ACHN (cell line): Measurements from ENCODE around the gene HNRNPA3.
"Not testable (repeated sequence)": the region's sequence is repeated elsewhere in the genome, so short reads cannot be mapped to it uniquely, and the experiment has no call there.

Experiments
- DNase-seq: peaks from one replicate; pipeline ENCODE4 v3.0.0-alpha.2; 2015
- in situ Hi-C: cut with HindIII; loops from 2 replicates; pipeline ENCODE4 v1.10.0; 2017; ENCODE audit warnings: low sequenced_read_pairs, low pct_ligation_motif_present, low pct_unique_long_range_greater_than_20kb

HNRNPA3 gene

DNA sequence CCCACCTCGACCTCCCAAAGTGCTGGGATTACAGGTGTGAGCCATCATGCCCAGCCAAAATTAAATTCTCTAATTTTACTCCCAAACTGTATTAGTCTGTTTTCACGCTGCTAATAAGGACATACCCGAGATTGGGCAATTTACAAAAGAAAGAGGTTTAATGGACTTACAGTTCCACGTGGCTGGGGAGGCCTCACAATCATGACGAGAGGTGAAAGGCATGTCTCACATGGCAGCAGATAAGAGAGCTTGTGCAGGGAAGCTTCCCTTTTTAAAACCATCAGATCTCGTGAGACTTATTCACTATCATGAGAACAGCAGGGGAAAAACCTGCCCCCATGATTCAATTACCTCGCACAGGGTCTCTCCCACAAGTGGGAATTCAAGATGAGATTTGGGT, 26.6 kb upstream of the HNRNPA3 start:
- DNase-seq, in situ Hi-C loops: not testable (repeated sequence)

DNA sequence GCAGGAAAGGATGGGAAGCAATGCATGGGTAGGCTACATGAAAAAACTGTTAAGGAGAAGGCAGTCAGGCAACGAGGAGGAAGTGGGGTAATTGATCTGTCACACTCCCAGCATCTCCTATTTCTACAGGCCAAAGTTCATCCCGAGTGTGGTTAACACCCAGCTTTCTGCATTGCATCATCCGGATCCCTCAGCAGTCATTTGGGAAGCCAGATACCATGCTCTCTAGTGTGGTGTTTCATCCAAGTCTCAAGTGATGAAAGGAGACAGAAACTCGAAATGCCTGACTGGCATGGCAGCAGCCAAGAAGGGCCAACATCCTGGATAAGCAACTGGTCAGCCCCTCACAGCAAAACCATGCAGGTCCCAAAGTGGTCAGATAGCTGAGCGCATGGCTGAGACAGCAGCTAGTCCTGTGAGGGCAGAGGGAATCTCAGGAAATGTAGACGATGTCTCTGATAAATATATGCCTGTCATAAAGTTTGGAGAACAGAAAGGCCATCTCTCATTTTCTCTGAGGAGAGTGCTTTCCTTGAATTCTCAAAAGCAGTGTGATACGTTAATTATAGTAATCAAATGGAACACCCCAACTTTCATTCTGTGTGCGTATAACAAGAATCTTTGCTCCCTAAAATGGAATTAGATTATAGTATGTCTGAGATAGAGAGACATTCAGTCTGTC, 24.8 kb upstream of the HNRNPA3 start:
- in situ Hi-C loops, result no loop called here
- no peak for DNase-seq

- no peak for DNase-seq
- in situ Hi-C loops, result no loop called here
Measured at GRCh38 chr2:177188482-177189469, 23.8 kb upstream of the HNRNPA3 start.

DNA sequence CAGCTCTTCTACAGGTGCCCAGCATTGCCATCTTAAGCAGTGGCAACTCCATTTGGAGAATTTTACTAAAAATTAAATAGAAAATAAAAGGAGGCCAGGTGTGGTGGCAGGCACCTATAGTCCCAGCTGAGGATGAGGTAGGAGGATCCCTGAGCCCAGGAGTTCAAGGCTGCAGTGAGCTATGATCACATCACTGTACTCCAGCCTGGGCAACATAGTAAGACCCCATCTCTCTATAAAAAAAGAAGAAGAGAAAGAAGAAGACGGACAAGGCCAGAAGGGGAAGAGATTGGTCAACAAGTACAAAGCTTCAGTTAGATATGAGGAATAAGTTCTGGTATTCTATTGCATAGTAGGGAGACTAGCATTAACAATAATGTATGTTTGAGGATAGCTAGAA, 21.7 kb upstream of the HNRNPA3 start:
- in situ Hi-C loops, result no loop called here
- DNase-seq, result no peak

DNA sequence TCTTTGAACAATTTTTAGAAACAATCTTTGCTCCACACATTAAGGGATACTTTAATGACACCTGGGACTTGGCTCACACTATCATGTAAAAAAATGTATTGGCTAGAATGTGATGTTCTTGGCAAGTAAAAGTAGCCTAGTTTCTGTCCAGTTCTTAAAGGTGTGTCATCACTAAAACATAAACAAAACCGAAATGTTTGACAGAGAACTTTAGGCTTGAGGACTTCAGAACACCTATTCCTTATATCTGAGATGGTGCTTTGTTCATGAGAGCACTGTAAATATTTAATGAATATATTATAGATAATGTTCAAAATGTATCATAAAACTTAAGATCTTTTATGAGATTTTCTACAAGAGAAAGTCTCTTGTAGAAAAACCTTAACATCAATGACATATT, 19.8 kb upstream of the HNRNPA3 start:
- in situ Hi-C loops, result no loop called here
- no peak for DNase-seq

- in situ Hi-C loops, result no loop called here
- no peak for DNase-seq
Measured at GRCh38 chr2:177193240-177193639, 19.4 kb upstream of the HNRNPA3 start.

- in situ Hi-C loops, result no loop called here
Measured at GRCh38 chr2:177195194-177195593, 17.4 kb upstream of the HNRNPA3 start.

DNA sequence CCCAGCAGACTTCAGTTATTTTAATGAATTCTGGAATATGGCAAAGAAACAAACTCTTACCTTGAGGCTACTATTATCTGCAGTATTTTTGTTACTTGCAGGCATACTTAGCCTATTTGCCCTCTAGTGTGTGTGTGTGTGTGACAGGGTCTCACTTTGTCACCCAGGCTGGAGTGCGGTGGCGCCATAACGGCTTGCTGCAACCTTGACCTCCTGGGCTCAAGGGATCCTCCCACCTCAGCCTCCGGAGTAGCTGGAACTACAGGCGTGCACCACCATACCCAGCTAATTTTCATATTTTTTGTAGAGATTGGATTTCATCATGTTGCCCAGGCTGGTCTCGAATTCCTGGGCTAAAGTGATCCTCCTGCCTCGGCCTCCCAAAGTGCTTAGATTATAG, 12.2 kb upstream of the HNRNPA3 start:
- in situ Hi-C loops, DNase-seq: not testable (repeated sequence)

More at GRCh38 chr2:177195194-177195593, 17.4 kb upstream of the HNRNPA3 start:
- no peak for DNase-seq

DNA sequence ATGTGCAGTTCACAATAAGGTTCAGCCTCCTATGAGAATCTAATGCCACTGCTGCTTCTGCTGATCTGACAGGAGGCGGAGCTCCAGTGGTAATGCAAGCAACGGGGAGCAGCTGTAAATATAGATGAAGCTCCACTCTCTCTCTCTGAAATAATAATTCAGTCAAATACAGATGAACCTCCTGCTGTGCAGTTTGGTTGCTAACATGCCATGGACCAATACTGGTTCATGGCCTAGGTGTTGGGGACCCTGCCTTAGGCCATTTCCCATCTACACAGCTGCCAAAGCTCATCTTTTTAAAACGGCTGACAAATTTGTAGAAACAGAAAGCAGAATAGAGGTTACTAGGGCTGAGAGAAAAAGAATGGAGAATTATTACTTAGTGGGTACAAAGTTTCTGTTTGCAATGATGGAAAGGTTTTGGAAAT, 10.7 kb upstream of the HNRNPA3 start:
- in situ Hi-C loops, result no loop called here
- no peak for DNase-seq

- in situ Hi-C loops, result no loop called here
- DNase-seq, result no peak
Measured at GRCh38 chr2:177204417-177204816, 8.2 kb upstream of the HNRNPA3 start.

- no peak for DNase-seq
- in situ Hi-C loops, result no loop called here
Measured at GRCh38 chr2:177207101-177207500, 5.5 kb upstream of the HNRNPA3 start.

DNA sequence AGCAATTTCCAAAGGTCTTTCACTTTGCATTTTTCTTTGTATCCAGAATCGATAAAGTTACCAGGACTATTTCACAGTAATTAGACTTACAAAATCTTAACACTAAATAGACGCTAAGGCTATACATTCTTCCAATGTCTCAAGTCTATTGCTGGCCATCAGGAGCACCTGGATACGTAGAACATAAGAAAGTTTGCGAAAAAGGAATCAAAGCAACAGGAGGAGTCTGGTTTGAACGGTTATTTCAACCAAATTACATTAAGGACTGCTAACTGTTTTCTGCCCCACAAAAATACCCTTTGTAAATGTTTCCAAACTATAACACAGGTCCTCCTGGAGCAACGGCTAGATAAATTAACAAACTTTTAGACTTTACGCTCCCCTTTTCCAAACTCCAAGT, 1.4 kb upstream of the HNRNPA3 start:
- in situ Hi-C loops, result no loop called here
- DNase-seq, result no peak

DNA sequence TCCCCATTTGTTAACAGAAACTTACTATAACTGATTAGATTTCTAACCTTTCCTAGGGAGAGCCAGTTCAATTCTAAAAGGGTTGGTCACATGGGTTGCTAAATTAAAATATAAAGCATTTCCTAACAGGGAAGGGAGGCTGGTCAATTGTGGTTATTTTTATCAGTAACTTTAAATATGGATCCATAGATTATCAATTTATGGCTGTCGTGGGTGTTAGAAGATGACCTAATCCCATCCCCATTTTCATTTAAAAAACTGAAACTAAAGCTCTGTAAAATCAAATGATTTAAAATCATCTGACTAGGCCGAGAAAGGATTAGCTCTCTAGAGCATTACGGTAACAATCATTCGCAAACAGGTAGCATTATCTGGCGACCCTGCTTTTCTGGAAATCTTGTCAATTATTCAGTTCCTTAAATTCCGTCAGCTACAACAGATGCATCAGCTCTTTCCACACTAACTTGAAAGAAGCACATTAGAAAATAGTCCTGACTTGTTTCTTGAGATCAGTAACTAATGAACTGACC, 953 bp upstream of the HNRNPA3 start:
- in situ Hi-C loops, result no loop called here
- DNase-seq, result no peak

- in situ Hi-C loops, result no loop called here
- peak; percentile 90 for DNase-seq
Measured at GRCh38 chr2:177212891-177213856, 580 bp downstream of the HNRNPA3 start.

- no peak for DNase-seq
- in situ Hi-C loops, result no loop called here
Measured at GRCh38 chr2:177217247-177217843, 4.8 kb downstream of the HNRNPA3 start.

GRCh38 chr2:177219787-177220186, 7.2 kb downstream of the HNRNPA3 start:
- in situ Hi-C loops, DNase-seq: not testable (repeated sequence)

GRCh38 chr2:177221534-177221933, 8.9 kb downstream of the HNRNPA3 start:
- in situ Hi-C loops, result no loop called here

GRCh38 chr2:177221970-177222369, 9.4 kb downstream of the HNRNPA3 start:
- DNase-seq, result no peak
- in situ Hi-C loops, result no loop called here

More at GRCh38 chr2:177221534-177221933, 8.9 kb downstream of the HNRNPA3 start:
- no peak for DNase-seq
